CD4-positive, alpha-beta T cell treated with Interleukin-15 for 1 hour (primary cell): Measurements from ENCODE around the gene KRTAP5-7.
"Not testable (repeated sequence)": the region's sequence is repeated elsewhere in the genome, so short reads cannot be mapped to it uniquely, and the experiment has no call there.

Experiments
- DNase-seq: peaks from one replicate; pipeline ENCODE4 v3.0.0-alpha.2; 2020

Gene KRTAP5-7

DNA sequence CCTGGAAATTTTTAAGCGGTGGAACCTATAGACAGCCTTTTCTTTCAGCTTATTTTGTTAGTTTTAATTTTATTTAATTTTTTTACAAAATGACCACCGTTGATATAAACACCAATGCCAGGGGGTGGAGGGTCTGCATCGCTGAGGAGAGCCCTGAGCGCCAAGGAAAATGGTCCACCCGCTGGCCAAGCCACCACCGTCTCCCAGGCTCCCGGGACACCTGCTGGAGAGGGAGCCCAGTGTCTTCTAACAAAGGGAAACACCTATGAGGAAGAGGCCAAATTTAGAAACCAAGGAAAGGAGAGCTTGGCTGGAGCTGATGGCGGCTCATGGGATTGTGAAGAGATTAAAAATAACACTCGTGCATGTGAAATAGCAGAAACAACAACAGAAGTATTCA is 10.5 kb downstream of the KRTAP5-7 start:
- DNase-seq: no peak

DNA sequence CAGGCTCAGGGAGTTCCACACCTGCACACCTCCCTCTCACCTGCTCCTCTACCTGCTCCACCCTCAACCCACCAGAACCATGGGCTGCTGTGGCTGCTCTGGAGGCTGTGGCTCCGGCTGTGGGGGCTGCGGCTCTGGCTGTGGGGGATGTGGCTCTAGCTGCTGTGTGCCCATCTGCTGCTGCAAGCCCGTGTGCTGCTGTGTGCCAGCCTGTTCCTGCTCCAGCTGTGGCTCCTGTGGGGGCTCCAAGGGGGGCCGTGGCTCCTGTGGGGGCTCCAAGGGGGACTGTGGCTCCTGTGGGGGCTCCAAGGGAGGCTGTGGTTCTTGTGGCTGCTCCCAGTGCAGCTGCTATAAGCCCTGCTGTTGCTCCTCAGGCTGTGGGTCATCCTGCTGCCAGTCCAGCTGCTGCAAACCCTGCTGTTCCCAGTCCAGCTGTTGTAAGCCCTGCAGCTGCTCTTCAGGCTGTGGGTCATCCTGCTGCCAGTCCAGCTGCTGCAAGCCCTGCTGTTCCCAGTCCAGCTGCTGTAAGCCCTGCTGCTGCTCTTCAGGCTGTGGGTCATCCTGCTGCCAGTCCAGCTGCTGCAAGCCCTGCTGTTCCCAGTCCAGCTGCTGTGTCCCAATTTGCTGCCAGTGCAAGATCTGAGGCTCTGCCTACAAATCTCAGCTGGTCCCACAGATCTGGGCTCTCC is 11.1 kb downstream of the KRTAP5-7 start, which contains the start of gene KRTAP5-8:
Gene KRTAP5-8 (plus strand): TSS at position 49 of the 689 bp plus-strand sequence. CDS start 31 bp downstream, at position 80.
- not testable (repeated sequence) for DNase-seq

DNA sequence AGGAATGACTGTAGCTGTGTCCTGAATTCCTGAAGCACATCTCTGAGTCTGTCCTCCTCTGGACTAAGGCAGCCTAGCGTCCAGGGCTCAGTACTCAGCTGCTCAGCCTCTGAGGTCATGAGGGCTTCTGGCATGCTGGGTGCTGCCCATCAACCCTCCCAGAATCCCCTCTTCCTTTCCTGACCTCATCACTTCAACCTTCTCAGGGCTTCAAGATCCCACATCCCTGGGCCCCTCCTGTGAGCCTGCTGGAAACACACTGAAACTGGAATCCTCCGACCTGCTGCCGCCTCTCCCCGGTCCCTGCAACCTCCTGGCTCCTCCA is 11.6 kb downstream of the KRTAP5-7 start:
- no peak for DNase-seq

DNA sequence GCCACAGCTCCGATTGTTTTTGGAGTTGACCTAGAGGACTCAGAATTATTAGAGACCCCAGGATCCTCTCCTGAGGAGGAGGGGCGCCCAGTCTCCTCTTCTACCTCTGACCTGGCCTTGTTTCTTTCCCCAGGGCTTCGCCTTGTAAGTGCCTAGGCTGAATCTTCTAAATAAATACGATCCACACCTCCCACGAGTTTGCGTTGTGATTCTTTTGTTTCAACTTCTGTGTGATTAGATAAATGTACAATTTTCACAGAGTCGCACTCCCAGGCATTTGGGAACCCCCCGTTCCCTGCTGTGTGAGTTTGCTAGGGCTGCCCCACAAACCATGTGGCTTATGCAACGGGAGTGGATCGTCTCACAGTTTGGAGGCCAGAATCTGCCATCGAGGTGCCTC is 11.9 kb downstream of the KRTAP5-7 start:
- no peak for DNase-seq

DNA sequence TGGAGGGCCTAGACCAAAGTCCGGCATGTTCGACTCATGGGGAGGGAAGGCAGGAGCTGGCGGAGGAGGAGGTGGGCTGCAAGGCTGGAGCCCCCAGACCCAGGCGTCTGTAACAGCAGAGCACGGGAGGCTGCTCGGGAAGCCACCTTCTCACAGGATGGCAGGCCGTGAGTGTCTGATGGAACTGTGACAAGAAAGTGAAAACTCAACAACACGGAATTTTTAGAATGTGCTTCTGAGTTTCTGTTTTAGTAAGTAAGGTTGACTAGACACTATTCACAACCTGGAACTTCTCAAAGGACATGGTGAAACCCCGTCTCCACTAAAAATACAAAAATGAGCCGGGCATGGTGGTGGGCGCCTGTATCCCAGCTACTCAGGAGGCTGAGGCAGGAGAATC is 12.9 kb downstream of the KRTAP5-7 start:
- not testable (repeated sequence) for DNase-seq

DNA sequence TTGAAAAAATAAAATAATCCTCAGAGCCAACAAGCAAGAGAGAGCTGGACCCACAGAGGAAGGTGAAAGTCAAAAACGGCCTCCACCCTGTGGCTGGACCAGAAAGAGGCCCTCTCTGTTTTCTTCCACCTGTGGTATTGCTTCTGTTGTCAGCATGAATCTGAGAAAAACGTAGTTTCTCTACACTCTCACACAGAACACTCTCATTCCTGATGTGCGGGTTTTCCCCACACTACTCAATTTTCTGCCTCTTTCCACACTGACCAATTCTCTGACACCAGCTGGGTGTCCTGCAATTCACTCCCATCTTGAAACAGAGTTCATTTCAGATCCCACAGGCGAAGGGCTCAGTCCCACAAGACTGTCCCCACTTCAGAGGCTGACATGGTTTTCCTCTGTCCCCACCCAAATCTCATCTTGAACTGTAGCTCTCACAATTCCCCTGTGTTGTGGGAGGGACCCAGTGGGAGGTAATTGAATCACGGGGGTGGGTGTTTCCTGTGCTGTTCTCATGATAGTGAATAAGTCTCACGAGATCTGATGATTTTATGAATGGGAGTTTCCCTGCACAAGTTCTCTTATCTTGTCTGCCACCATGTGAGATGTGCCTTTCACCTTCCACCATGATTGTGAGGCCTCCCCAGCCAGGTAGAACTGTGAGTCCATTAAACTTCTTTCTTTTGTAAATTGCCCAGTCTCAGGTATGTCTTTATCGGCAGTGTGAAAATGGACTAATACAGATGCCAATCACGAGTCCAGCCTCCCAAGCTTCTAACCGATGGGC is 13.6 kb downstream of the KRTAP5-7 start:
- DNase-seq: not testable (repeated sequence)

DNA sequence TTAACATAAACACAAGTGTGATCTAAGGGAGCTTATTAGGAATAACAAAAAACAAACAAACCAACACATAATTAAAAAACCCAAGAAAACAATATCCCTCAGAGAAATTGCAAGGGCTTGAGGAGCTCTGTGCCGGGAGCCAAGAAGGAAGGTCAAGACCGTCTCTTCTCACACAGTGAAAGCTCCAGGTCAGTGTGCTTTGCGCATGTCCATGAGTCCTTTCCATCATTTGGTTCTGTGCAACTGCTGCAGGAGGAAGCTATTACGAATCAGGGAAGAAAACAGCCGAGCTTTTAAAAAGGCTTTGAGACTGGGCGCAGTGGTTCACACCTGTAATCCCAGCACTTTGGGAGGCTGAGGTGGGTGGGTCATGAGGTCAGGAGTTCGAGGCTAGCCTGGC is 15.3 kb downstream of the KRTAP5-7 start:
- DNase-seq: no peak

DNA sequence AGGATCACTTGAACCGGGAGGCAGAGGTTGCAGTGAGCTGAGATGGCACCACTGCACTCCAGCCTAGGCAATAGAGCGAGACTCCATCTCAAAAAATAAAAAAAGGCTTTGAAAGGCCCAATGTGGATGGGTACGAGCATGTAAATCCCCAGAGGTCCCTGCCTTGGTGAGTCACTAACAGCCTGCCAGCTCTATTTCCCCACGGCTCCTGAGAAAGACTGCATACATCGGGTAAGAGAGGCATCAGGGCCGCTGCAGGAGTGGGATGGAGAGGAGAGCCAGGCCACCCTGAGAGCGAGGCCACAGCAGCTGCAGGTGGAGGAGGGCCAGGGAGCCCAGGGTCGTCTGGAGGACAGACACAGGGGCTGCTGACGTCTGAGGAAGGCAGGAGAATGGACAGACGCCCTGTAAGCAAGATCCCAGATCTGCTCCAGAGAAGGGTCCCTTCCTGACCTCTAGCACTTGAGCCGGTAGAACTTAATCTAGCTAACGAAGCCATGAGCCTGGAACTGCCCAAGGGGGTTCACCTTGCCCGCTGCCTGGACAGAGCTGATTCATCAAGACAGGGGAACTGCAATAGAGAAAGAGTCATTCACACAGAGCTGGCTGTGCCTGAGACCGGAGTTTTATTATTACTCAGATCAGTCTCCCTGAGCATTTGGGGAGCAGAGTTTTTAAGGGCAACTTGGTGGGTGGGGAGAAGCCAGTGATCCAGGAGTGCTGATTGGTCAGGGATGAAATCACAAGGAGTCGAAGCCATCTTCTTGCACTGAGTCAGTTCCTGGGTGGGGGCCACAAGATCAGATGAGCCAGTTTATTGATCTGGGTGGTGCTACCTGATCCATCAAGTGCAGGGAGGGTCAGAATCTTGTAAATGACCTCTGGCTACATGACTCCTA is 16.1 kb downstream of the KRTAP5-7 start:
- no peak for DNase-seq

DNA sequence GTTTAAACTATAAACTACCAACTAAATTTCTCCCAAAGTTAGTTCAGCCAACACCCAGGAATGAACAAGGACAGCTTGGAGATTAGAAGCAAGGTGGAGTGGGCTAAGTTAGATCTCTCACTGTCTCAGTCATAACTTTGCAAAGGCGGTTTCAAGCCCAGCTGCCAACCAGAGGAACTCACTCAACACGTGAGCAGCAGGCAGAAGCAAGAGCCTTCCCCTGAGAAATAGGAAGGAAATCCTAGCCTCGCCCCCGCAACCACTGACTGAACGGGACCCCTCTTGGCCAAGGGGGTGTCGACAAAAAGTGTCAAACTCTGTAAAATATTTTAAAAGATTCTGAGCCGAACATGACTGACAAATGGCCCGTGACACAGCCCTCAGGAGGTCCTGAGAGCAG is 16.8 kb downstream of the KRTAP5-7 start:
- DNase-seq: no peak

DNA sequence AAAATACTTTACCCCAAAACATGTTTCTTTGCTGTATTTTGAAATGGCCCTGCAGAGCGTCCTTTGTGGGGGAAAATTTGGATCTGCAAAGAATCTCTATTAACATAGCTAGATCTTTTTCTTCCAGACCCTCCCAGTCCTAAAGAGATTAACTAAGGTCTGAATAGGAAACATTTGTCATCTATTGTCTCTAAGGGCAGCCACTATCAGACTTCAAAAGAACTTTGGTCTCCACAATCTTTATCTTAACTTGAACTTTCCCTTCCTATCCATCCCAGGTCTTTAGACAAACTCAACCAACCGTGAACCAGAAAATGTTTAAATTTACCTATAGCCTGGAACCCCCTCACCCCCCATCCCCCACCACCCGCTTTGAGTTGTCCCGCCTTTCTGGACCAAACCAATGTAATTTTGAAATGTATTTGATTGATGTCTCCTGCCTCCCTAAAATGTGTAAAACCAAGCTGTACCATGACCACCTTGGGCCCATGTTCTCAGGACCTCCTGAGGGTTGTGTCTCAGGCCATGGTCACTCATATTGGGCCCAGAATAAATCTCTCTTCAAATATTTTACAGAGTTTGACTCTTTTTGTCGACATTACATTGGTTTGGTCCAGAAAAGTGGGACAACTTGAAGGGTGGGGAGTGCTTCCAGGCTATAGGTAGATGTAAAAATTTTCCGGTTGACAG is 17.6 kb downstream of the KRTAP5-7 start:
- DNase-seq: no peak

DNA sequence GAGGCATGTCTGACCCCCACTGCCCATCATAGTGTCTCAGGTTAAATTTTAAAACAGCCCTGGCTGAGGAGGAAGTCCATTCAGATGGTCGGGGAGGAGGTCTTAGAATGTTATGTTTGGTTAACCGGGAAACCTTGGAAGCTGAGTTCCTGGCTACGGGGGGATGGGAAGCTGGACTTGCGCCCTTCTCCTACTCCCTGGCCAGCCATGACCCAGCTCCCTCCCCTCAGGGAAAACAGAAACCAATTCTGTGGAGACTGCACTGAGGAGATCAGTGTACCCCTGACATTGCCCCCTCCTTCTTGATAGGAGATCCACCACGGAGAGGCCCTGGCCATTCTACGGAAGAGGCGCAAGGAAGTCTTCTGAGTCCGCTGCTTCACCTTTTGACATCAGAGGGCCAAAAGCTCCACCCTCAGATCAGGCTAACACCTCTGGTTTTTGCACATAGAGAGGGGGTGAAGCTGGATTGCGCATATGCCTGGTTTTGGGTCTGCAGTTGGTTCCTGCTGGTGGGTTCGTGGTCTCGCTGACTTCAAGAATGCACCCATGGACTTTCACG is 18.4 kb downstream of the KRTAP5-7 start:
- DNase-seq: no peak

DNA sequence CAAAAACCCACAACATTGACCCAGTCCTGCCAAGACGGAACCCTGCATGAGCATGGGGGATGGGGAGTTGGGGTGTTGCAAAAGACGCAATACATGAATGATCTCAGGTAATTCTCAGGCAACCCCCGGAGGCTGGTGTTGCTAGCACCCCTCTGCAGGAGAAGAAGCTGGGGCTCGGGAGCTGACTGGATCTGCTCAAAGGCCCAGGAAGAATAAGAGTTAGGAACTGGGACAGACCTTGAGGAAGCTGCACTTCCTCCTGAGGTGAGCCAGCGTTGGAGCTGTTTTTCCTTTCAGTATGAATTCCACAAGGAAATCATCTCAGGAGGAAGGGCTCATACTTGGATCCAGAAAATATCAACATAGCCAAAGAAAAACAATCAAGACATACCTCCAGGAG is 21.1 kb downstream of the KRTAP5-7 start, which contains the start of gene KRTAP5-9:
Gene KRTAP5-9 (plus strand): TSS at position 301 of the 400 bp plus-strand sequence. CDS start 238 bp downstream, outside the sequence.
- no peak for DNase-seq

DNA sequence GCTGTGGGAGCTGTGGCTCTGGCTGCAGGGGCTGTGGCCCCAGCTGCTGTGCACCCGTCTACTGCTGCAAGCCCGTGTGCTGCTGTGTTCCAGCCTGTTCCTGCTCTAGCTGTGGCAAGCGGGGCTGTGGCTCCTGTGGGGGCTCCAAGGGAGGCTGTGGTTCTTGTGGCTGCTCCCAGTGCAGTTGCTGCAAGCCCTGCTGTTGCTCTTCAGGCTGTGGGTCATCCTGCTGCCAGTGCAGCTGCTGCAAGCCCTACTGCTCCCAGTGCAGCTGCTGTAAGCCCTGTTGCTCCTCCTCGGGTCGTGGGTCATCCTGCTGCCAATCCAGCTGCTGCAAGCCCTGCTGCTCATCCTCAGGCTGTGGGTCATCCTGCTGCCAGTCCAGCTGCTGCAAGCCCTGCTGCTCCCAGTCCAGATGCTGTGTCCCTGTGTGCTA is 21.7 kb downstream of the KRTAP5-7 start:
- DNase-seq: no peak

DNA sequence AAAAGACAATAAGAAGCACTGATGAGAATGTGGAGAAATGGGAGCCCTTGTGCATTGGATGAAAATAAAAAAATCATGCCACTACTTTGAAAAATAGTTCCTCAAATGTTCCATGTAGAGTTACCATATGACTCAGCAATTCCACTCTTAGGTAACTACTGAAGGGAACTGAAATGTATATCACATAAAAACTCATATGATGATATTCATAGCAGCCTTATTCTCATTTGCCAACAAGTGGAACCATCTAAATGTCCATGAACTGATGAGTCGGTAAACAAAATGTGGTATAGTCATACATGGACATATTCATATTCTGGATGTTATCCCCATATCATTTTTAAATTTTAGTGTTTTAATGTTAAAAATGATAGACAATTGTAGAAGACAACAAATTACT is 24.6 kb downstream of the KRTAP5-7 start:
- no peak for DNase-seq

DNA sequence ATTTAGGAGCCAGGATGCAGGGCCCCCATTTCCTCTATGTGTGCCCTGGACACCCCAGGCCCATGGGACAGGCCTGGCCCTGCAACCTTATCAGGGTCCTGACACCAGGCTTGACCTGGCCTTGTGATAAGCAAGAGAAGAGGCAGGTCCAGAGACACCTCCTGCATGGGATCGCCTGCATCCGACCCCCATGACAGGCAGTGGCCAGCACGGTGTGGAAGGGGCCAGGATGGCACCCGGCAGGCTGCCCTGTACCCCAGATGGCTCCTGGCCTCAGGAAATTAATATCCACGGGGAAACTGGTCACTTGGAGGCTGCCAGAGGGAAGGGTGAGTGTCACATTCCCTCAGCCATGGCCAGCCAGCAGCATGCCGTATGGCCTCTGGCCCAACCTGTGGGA is 27.9 kb downstream of the KRTAP5-7 start:
- no peak for DNase-seq

DNA sequence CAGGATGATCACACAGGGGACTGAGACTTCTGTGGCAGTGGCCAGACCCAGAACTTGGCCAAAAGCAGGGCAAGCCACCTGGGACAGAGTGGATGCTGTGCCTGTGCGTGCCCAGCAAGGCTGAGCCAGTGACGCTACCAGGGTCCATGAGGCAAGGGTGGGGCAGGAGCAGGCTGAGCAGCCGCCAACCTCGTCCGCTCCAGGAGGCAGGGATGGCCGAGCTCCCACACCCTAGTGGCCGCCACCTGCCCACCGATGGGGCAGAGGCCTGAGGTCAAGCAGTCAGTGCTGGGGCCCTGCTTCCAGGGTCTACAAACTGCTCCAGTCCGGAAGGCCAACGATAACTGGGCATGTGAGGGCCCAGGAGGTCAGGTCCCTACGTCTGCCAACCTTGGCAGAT is 28.4 kb downstream of the KRTAP5-7 start:
- no peak for DNase-seq

DNA sequence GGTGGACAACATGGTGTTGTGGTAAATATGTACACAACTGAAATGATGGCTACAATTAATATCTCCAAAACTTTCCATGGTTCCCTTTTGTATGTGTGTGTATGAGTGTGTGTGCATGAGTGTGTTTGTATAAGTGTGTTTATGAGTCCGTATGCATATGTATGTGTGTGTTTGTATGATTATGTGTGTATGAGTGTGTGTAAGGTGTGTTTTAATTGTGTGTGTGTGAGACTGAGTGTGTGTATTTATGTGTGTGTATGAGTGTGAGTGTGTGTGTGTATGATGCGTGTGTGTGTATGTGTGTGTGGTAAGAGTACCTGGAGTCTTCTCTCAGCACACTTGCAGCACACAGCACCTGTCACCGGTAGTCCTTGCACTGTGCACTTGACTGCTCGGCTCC is 29.0 kb downstream of the KRTAP5-7 start:
- no peak for DNase-seq

DNA sequence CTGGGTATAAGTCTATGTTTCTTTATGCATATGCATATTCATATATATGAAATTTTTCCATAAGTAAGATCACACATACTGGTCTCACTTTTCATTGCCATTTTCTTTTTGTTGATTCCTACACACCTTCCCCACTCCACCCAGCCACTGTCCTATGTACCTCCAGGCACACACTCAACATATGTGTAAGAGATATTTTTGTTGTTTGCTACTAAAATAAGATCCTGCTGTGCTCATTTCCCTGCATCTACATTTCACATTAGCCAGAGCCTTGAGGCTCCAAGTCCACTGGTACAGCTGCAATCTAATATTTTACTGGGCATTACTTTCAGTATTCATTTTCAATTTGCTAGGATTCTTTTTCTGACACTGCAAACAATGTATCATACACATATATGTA is 30.2 kb downstream of the KRTAP5-7 start:
- DNase-seq: no peak

DNA sequence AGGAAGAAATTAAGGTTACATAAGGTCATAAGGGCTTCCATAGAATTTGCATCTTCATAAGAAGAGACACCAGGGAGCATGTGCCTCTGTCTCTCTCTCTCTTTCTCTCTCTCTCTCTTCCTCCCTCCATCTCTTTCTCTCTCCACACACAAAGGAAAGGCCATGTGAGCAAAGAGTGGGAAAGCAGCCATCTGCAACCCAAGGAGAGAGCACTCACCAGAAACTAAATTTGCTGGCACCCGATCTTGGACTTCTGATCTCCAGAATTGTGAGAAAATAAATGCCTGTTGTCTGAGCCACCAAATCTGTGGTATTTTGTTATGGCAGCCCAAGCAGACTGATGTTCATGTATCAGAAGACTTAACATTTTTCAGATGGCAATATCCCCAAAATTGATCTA is 31.9 kb downstream of the KRTAP5-7 start:
- DNase-seq: no peak

DNA sequence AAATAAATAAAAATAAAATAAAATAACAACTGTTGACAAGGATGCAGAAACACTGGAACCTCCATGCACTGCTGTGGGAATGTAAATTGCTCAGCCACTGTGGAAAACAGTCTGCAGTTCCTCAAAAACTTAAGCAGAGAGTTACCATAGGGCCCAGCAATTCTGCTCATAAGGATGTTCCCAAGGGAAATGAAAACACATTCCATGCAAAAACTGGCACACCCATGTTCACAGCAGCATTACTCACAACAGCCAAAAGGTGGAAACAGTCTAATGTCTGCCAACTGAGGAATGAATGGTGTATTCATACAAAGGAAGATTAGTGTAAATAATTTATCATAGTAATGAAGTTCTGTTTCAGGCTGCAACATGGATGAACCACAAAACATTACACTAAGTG is 35.1 kb downstream of the KRTAP5-7 start:
- no peak for DNase-seq

DNA sequence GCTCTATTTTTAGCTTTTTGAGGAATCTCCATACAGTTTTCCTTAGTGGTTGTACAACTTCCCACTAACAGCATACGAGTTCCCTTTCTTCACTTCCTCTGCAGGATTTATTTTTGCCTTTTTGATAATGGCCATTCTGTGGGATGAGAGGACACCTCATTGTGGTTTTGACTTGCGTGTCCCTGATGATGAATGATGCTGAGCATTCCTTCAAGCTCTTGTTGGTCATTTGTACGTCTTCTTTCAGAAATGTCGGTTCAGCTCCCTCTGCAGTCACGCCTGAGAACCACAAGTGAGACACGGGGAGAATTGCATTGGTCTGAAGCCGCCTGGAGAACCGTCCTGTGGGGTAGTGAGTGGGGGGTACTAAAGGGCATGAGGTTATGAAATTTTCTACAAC is 36.3 kb downstream of the KRTAP5-7 start:
- no peak for DNase-seq

DNA sequence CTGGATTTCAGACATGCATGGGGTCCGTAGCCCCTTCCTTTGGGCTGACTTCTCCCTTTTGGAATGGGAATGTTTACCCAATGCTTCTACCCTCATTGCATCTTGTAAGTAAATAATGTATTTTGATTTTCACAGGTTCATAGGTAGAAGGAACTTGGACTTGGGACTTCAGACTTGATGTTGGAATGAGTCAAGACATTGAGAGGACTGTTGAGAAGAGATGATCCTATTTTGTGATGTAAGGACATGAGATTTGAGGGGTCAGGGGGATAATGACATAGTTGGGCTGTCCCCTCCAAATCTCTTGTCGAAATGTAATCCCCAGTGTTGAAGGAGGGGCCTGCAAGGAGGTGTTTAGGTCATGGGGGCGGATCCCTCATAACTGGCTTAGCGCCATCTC is 37.4 kb downstream of the KRTAP5-7 start:
- no peak for DNase-seq
